COLO668 (cell line): Measurements from ENCODE around the gene ST3GAL3.
"Not testable (repeated sequence)": the region's sequence is repeated elsewhere in the genome, so short reads cannot be mapped to it uniquely, and the experiment has no call there.

ENCODE experiments used
- DNase-seq: peaks from one replicate; lab custom pipeline; 2025; ENCODE audit not compliant: unreplicated experiment; lab: John Stamatoyannopoulos, UW

The ST3GAL3 gene

DNA sequence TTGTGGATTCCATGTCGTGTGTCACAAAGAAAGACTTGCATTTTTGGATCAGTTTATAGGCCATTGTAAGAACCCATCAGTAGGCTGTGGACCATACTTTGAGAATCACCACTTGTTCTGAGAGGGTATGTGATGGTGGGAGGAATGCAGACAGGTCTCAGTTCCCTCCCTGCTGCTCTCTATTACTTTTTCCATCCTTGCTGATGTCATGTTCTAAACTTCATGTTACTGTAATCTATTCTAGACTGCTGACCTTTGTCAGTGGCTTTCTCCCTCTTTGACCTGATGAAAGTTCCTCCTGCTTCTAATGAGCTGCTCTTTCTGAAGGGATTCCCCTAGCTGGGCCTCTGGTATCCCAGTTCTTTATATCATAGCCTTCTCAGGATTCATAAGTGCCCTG, 46.1 kb downstream of the ST3GAL3 start:
- DNase-seq = no peak

DNA sequence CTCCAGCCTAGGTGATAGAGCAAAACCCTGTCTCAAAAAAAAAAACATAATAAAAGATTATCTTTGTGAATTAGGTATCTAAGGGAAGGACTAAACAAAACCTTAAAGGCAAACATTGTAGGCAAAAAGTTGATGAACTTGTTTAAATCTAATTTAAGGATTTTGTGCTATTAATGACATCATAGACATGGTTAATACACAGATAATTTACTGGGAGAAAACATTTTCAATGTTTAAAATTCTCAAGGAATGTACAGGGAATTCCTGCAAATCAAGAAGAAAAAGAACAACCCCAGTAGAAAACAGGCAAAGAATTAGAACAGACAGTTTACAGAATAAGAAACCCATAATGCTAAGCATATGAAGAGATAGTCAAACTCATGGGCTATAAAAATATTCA, 47.6 kb downstream of the ST3GAL3 start:
- DNase-seq = no peak

- no peak for DNase-seq
Measured at GRCh38 chr1:43757343-43758053, 50.2 kb downstream of the ST3GAL3 start.

- DNase-seq = no peak
Measured at GRCh38 chr1:43760745-43761317, 53.5 kb downstream of the ST3GAL3 start.

- DNase-seq = peak; percentile 85
Measured at GRCh38 chr1:43763497-43763973, 56.2 kb downstream of the ST3GAL3 start.

GRCh38 chr1:43764581-43764980, 57.2 kb downstream of the ST3GAL3 start:
- DNase-seq = no peak

GRCh38 chr1:43766086-43766784, 58.9 kb downstream of the ST3GAL3 start:
- DNase-seq = no peak

DNA sequence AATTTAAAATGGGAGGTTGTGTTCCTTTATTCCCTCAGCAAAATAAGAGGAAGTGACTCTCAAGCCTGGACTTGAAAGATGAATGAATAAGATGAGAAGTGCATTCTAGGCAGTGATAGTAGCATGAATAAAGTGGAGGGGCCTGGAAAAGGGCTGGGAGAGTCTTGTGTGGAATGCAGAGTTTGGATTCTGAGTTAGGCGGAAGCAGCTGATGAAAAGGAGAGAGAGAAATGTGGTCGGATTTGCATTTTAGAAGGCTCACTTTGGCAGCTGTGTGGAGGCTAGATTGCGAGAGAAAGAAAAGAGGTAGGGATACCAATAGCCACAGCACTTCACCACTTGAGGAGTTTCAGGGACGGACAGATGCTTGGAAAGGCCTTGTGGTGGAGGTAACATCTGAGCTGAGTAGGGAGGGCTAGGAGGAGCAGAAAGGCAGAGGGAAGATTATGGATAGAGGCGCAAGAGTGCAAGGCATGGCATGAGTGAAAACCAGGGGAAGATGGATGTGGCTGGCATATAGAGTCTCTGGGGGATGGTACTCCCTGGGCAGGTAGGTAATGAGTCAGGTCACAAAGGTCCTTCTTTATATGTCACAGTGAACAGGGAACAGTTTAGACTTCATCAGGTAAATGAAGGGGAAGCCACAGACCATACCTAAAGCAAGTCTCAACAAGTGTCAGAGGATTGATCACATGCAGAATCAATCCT, 59.6 kb downstream of the ST3GAL3 start:
- DNase-seq = no peak

DNA sequence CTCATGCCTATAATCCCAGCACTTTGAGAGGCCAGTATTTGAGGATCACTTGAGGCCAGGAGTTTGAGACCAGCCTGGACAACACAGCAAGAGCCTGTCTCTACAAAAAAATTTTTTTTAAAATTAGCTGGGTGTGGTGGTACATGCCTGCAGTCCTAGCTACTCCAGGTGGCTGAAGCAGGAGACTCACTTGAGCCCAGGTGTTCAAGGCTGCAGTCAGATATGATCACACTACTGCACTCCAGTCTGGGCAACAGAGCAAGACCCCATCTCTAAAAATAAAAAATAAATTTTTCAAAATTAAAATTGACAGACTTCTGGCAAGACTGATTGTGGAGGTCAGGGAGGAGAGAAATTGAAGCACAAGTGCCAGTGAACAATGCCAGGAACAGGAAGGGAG, 60.8 kb downstream of the ST3GAL3 start:
- no peak for DNase-seq

- no peak for DNase-seq
Measured at GRCh38 chr1:43769350-43769908, 62.1 kb downstream of the ST3GAL3 start.

GRCh38 chr1:43770111-43770510, 62.8 kb downstream of the ST3GAL3 start:
- no peak for DNase-seq

- DNase-seq = no peak
Measured at GRCh38 chr1:43772978-43773377, 65.6 kb downstream of the ST3GAL3 start.

GRCh38 chr1:43773821-43774220, 66.5 kb downstream of the ST3GAL3 start:
- DNase-seq = no peak

- no peak for DNase-seq
Measured at GRCh38 chr1:43774359-43774758, 67.0 kb downstream of the ST3GAL3 start.

DNA sequence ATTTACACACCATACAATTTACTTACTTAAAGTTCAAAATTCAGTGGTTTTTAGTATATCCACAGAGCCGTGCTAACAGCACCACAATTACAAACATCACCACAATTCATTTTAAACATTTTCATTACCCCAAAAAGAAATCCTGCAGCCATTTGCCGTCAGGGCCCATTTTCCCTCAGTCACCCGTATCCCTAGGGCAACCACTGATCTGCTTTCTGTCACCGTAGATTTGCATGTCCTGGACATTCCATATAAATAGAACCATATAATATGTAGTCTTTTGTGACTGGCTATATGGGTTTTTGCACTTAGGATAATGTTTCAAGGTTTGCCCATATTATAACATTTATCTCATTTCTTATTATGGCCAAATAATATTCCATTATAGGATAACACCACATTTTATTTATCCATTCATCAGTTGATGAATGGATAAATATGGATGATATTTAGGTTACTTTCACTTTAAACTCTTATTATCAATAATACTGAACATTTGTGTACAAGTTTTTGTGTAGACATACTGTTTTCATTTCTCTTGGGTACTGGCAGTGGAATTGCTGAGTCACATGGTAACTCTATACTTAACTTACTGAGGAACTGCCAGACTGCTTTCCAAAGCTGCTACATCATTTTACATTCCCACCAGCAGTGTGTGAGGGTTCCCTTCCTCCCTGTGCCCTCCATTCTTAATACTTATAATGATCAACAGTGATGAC, 68.9 kb downstream of the ST3GAL3 start:
- DNase-seq = no peak

GRCh38 chr1:43777916-43778315, 70.6 kb downstream of the ST3GAL3 start:
- DNase-seq = not testable (repeated sequence)

DNA sequence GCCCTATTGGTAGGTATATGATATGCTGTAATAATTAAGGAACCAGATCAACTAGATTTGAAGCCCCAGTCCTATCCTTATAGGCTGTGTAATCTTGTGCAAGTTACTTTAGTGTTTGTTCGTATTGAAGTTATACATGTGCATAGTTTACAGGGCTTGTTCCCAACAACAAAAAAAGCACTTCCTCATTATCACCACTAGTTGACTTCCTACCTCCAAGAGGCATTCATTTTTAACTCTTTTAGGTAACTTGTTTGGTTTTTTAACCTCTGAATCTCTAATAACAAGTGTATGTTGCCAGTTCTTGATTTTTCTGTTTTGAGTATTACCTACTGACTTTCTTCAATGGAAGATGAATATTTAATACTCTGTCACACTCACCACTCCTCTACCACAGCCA, 71.9 kb downstream of the ST3GAL3 start:
- DNase-seq = no peak

DNA sequence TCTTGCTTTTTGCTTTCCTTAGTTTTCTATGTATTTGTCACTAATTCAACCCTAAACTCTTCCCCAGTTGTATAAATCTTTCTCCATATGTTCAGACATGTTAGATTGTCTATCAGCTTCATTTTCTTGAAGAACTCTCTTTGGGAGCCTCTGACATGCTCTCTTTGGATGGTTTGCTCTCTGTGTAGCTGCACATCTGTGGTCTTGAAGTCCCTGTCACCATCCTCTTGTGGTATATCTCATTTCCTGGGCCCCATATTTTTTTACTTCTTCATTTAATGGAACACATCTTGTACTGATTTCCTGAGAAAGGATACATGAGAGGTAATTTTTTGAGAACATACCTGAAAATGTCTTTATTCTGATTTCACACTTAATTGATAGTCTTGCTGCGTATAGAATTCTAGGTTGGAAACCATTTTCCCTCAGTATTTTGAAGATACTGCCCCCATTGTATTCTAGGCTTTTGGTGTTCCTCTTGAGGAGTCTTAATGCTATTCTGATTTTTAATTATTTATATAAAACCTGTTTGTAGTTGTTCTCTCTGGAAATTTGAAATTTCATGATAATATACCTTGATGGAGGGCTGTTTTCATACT, 72.6 kb downstream of the ST3GAL3 start:
- no peak for DNase-seq

DNA sequence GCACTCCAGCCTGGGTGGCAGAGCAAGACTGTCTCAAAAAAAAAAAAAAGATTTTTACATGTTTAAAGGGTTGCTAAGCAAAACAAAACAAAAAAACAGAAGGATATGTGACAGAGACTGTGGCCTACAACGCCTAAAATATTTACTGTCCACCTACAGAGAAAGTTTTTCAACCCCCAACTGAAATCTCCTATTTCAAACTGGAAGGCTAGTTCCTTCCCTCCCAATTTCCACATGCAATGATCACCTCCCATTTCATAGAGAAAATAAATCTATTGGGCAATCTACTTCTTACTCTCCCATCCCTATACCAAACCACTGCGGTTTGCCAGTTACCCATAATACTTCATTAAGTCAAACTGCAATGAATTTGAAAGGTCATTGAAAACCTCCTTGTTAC, 74.2 kb downstream of the ST3GAL3 start:
- DNase-seq = no peak

DNA sequence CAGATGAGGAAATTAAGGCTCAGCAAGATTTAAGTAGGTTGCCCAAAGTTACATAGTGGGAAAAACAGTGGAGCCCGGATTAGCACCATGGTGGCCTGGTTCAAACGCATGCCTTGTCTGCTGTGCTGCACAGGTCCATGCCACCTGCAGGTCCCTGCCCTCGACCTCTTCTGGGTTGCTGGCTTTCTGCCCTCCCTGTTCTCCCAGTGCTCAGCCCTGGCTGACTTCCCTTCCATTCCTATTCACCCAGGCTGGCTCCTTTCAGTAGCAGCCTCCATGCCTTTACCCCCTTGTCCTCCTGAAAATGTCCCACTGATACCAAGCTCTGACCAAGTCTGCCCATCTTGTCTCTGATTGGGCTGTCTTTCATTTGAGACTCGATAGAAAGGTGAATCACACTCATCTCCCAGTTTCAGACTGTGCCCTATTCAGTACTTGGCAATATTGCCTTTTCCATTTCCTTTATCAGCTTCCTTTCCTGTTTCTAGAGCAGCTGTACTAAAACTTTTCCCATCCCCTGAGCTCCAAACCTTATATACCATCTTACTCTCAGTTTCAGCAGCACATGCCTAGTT, 75.8 kb downstream of the ST3GAL3 start:
- peak; percentile 55 for DNase-seq
